Measurements from ENCODE around the gene ANO2. TPM values are rescaled to one million over a fixed set of nuclear protein-coding genes. Genes with fewer than 3 reads are reported as not detected.
A peak's percentile ranks its signal among the peaks of the same experiment; 100 is the strongest.

ANO2 gene
- total and polyA plus RNA-seq, 8 donors, result 0.44 to 16.9 (median 3.8) TPM; not detected in 1

DNA sequence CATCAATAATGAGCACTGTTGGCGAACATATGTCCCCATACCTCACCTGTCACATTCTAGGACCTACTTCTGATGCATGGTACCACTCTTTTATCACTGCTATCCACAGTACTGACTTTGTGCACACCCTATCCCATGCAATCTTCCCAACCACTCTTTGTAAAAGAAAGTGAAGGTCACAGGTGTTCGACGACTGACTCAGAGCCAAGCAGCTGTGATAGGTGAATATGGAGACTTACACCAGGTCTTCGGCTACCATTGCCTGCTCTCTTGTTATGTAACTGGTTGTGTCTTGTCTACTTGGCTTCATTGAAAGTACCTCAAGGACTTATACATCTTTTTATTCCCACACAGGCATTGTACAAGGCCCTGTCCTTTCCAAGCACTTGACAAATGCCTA, 169.0 kb downstream of the ANO2 start:
- TF ChIP-seq POLR2A (IDR thresholded peaks at IDR 0.05) (no peak), POLR2AphosphoS5 (IDR thresholded peaks at IDR 0.05) (no peak)
- intact Hi-C loops (cut with DNase I; ENCODE audit: low total_unique reads), result no loop called here
- 92 to 97% (median 95%) methylated on average over 4 of the region's 4 CpGs for whole genome bisulfite sequencing, 5 donors

DNA sequence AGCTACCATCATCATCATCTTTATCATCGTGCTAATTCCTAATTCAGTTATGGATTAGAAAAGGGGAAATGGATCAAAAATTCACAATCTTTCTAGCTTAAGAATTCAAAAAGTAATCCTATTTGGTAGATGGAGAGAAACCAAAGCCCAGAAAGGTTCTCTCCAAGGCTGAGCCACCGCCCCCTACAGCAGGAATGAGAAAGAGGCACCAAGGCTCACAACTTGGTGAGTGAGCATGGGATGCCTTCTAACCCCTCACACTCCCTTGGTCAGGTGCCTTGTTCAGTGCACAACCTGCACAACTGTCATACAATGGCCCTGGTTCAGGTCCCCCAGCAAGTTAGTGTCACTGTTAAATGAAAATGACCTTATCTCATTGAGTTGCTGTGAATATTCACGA, 171.5 kb downstream of the ANO2 start:
- peaks cover 6 to 9% (median 7%) of the 10 kb centered on the region in 4 donors for H3K4me1 ChIP-seq
- intact Hi-C loops (cut with DNase I; ENCODE audit: low total_unique reads), result no loop called here
- WGBS, 5 donors, result 73 to 82% (median 80%) methylated on average over 3 of the region's 3 CpGs
- no peak for DNase-seq
- H3K27ac ChIP-seq, result no peak overlapping the region
- H3K36me3 ChIP-seq, result no peaks in the 10 kb centered on the region
- TF ChIP-seq EP300 (IDR thresholded peaks at IDR 0.05), result no peak
- TF ChIP-seq, protein P1, sequence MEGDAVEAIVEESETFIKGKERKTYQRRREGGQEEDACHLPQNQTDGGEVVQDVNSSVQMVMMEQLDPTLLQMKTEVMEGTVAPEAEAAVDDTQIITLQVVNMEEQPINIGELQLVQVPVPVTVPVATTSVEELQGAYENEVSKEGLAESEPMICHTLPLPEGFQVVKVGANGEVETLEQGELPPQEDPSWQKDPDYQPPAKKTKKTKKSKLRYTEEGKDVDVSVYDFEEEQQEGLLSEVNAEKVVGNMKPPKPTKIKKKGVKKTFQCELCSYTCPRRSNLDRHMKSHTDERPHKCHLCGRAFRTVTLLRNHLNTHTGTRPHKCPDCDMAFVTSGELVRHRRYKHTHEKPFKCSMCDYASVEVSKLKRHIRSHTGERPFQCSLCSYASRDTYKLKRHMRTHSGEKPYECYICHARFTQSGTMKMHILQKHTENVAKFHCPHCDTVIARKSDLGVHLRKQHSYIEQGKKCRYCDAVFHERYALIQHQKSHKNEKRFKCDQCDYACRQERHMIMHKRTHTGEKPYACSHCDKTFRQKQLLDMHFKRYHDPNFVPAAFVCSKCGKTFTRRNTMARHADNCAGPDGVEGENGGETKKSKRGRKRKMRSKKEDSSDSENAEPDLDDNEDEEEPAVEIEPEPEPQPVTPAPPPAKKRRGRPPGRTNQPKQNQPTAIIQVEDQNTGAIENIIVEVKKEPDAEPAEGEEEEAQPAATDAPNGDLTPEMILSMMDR (IDR thresholded peaks at IDR 0.05), result no peak
- H3K4me3 ChIP-seq, result no peak overlapping the region
- H3K27me3 ChIP-seq, result no peaks in the 10 kb centered on the region
- no peaks in the 10 kb centered on the region for H3K9me3 ChIP-seq

More for the DNA sequence above, 169.0 kb downstream of the ANO2 start:
- Histone ChIP-seq H3K4me3 (no peak overlapping the region), H3K36me3 (no peaks in the 10 kb centered on the region), H3K4me1 (peaks cover 0 to 6% (median 0%) of the 10 kb centered on the region in 4 donors), H3K9me3 (no peaks in the 10 kb centered on the region), H3K27ac (no peak overlapping the region), H3K27me3 (no peaks in the 10 kb centered on the region)
- no peak for DNase-seq

DNA sequence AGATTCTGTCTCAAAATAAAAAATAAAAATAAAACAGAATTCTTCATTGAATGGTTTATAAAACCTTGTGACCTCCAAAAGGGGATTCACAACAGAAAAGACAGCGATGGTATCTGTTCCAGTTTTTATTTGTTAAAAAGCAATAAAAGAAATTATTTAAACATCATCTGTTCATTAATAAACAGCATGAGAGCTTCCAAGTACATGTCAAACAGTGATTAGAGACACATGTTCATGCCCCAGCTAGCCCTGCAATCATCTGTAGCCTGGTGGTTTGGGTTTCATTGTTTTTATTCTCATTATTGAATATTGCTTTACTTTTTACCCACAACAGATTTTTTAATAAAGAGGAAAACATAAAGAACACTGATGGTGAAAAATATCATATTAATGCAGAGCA, 173.3 kb downstream of the ANO2 start:
- TF ChIP-seq POLR2AphosphoS5 (IDR thresholded peaks at IDR 0.05) (no peak), POLR2A (IDR thresholded peaks at IDR 0.05) (no peak), EP300 (IDR thresholded peaks at IDR 0.05) (no peak)
- Histone ChIP-seq H3K27me3 (no peaks in the 10 kb centered on the region), H3K27ac (no peak overlapping the region), H3K9me3 (peaks cover 0 to 3% (median 0%) of the 10 kb centered on the region in 4 donors), H3K36me3 (no peaks in the 10 kb centered on the region), H3K4me3 (no peak overlapping the region), H3K4me1 (peaks cover 6 to 14% (median 10%) of the 10 kb centered on the region in 4 donors)
- DNase-seq, result no peak
- 66 to 85% (median 70%) methylated on average over 1 of the region's 1 CpG for WGBS, 5 donors
- intact Hi-C loops (cut with DNase I; ENCODE audit: low total_unique reads), result no loop called here

DNA sequence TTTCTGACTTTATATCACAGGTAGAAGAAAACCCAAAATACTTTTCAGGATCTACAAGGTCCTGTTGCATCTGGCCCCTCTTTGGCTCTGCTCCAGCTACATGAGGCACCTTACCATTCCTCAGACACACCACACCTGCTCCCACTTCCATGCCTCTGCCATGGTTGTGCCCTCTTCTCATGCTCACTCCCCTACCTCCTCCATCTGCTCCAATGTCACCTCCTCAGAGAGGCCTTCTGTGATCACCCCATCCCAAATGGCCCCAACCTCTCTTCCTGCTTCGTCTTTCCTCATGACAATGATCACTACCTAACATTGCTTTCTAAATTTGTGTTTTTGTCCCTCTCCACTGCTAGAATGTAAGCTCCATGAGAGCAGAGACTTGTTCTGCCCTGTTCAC, 174.3 kb downstream of the ANO2 start:
- peaks cover 0 to 5% (median 0%) of the 10 kb centered on the region in 4 donors for H3K9me3 ChIP-seq
- intact Hi-C loops (cut with DNase I; ENCODE audit: low total_unique reads), result no loop called here
- H3K4me1 ChIP-seq, result peaks cover 6 to 14% (median 10%) of the 10 kb centered on the region in 4 donors
- no peaks in the 10 kb centered on the region for H3K27me3 ChIP-seq
- TF ChIP-seq POLR2A (IDR thresholded peaks at IDR 0.05) (no peak), POLR2AphosphoS5 (IDR thresholded peaks at IDR 0.05) (no peak), EP300 (IDR thresholded peaks at IDR 0.05) (no peak)
- TF ChIP-seq, protein P1 (IDR thresholded peaks at IDR 0.05), result no peak
- no peak overlapping the region for H3K27ac ChIP-seq
- 86 to 97% (median 90%) methylated on average over 1 of the region's 1 CpG for WGBS, 5 donors
- no peak overlapping the region for H3K4me3 ChIP-seq
- no peaks in the 10 kb centered on the region for H3K36me3 ChIP-seq
- DNase-seq, result no peak

DNA sequence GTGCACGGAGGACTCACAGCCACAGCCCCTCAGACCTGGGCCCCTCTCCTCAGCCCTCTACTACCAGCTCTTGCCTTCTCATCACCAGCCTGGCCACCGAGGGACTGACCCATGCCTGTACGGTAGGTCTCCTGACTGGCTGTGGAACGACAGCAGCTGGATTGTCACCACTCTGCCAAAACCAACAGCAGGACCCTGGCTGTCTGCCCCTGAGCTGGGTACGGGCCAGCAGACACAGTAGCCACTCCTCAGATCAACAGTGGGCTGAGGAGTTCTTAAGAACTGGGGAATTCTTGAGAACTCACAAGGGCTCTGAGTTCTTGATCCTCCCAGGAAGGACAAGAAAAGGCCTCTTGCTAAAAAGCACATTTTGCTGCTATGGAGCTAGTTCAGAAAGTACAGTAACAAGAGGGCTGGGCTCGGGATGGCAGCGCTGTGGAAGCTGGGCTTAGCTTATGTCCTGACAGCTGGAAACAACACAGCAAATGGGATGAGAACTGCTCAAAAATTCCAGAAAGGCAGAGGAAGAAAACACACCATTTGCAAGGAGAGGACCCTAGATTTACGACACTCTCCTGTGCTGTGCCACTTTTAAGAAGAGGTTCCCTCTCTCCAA, 176.4 kb downstream of the ANO2 start:
- Histone ChIP-seq H3K4me1 (peaks cover 6 to 14% (median 10%) of the 10 kb centered on the region in 4 donors), H3K27me3 (no peaks in the 10 kb centered on the region), H3K36me3 (no peaks in the 10 kb centered on the region), H3K9me3 (peaks cover 0 to 5% (median 0%) of the 10 kb centered on the region in 4 donors), H3K4me3 (no peak overlapping the region), H3K27ac (no peak overlapping the region)
- DNase-seq, result peak; percentile 45 to 75
- 36 to 58% (median 43%) methylated on average over 8 of the region's 8 CpGs for WGBS, 5 donors
- TF ChIP-seq EP300 (IDR thresholded peaks at IDR 0.05), result no peak
- no peak for TF ChIP-seq POLR2AphosphoS5 (IDR thresholded peaks at IDR 0.05)
- no peak for TF ChIP-seq POLR2A (IDR thresholded peaks at IDR 0.05)
- TF ChIP-seq, protein P1 (IDR thresholded peaks at IDR 0.05), result no peak
- intact Hi-C loops (cut with DNase I; ENCODE audit: low total_unique reads), result no loop called here

Measured in stomach (tissue), 9 donors.